ENCODE results near the gene IL21R.

Gene IL21R

DNA sequence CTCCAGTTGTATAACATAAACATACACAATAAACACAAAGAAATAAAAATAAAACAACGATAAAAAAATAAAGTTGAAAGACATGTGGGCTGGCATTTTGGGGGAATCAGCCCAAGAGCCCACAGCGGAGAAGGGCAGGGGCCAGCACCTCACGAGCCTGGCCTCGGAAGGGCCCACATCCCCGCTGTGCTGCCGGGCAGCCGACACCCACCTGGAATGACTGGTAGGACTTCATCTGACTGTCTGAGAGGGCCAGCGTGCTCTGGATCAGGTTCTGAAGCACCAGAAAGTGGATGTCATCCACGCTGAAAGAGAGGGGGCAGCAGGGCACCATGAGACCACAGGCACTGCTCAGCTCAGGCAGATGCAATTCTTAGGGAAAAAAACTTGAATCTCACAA, 74.3 kb downstream of the IL21R start:
- Histone ChIP-seq H3K36me3 (ENCODE audit: control insufficient read depth in 5 of 5, insufficient read depth in 5 of 5, low read length in 5 of 5) (peaks cover 22 to 95% (median 83%) of the 10 kb centered on the region in 5 donors), H3K4me3 (ENCODE audit: low read depth in 1 of 5, low read length in 5 of 5) (no peak overlapping the region), H3K9ac (ENCODE audit: low read length in 5 of 5) (no peak overlapping the region), H3K9me3 (ENCODE audit: control insufficient read depth in 5 of 5, low read length in 5 of 5) (no peaks in the 10 kb centered on the region), H3K27ac (ENCODE audit: low read depth, low read length) (no peak overlapping the region), H3K27me3 (ENCODE audit: control insufficient read depth in 5 of 5, insufficient read depth in 4 of 5, low read length in 5 of 5) (no peaks in the 10 kb centered on the region), H3K4me1 (ENCODE audit: control insufficient read depth in 5 of 5, insufficient read depth in 5 of 5, low read length in 5 of 5) (peaks cover 0 to under 1% (median 0%) of the 10 kb centered on the region in 5 donors)

DNA sequence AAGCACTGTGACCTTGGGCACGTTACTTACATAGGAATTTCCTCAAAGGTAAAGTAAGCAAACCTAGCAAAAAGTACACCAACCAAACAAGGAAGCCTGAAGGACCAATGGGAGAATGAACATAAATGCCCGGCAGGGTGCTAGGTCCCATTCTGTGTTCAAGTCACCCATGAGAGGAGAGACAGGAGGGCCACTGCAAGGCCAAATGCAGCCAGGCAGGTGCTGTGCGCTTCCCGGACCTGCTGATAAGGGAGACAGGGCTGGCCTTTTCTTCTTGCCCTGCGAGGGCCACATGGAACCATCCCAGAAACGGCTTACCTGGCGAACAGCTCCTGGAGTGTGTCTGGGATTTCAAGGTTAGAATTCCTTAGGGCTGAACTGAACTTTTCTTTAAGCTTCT, 78.8 kb downstream of the IL21R start:
- Histone ChIP-seq H3K9me3 (ENCODE audit: control insufficient read depth in 5 of 5, low read length in 5 of 5) (no peaks in the 10 kb centered on the region), H3K27me3 (ENCODE audit: control insufficient read depth in 5 of 5, insufficient read depth in 4 of 5, low read length in 5 of 5) (no peaks in the 10 kb centered on the region), H3K9ac (ENCODE audit: low read length in 5 of 5) (no peak overlapping the region), H3K27ac (ENCODE audit: low read depth, low read length) (no peak overlapping the region), H3K4me3 (ENCODE audit: low read depth in 1 of 5, low read length in 5 of 5) (no peak overlapping the region), H3K4me1 (ENCODE audit: control insufficient read depth in 5 of 5, insufficient read depth in 5 of 5, low read length in 5 of 5) (peaks cover 0 to 12% (median 0%) of the 10 kb centered on the region in 5 donors), H3K36me3 (ENCODE audit: control insufficient read depth in 5 of 5, insufficient read depth in 5 of 5, low read length in 5 of 5) (peaks cover 22 to 95% (median 85%) of the 10 kb centered on the region in 5 donors)

DNA sequence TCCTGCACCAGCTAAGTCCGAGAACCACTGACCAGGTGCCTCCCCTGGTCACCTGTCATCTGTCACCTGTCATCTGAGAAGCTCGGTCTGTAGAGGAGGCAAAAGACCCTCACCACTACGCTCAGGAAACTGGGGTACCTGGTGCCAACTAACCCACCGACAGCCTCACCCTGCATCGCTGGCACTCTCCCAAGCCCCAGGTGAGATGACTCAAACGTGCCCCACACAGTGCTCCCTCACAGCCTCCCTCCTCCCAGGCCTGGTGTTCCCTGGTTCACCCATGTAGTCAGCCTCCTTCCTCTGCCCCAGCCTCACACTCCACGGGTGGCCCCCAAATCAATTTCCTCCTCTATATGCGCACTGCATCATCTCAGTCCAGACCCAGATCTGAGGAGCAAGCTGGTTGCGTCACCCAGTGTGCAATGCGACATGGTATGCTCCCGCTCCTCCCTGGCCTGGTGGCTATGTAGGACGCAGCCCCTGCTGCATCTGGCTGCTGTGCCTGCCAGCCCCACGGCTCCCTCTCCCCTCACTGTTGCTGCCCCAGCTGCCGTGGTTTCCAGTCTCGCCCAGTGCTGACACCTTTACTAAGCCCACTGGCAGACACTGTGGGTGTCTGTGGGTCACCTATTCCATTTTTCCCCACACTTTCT, 79.4 kb downstream of the IL21R start:
- no peak overlapping the region for H3K4me3 ChIP-seq (ENCODE audit: low read depth in 1 of 5, low read length in 5 of 5)
- H3K9me3 ChIP-seq (ENCODE audit: control insufficient read depth in 5 of 5, low read length in 5 of 5), result no peaks in the 10 kb centered on the region
- peaks cover 0 to 12% (median 0%) of the 10 kb centered on the region in 5 donors for H3K4me1 ChIP-seq (ENCODE audit: control insufficient read depth in 5 of 5, insufficient read depth in 5 of 5, low read length in 5 of 5)
- no peak overlapping the region for H3K27ac ChIP-seq (ENCODE audit: low read depth, low read length)
- H3K36me3 ChIP-seq (ENCODE audit: control insufficient read depth in 5 of 5, insufficient read depth in 5 of 5, low read length in 5 of 5), result peaks cover 19 to 95% (median 85%) of the 10 kb centered on the region in 5 donors
- no peak overlapping the region for H3K9ac ChIP-seq (ENCODE audit: low read length in 5 of 5)
- no peaks in the 10 kb centered on the region for H3K27me3 ChIP-seq (ENCODE audit: control insufficient read depth in 5 of 5, insufficient read depth in 4 of 5, low read length in 5 of 5)

DNA sequence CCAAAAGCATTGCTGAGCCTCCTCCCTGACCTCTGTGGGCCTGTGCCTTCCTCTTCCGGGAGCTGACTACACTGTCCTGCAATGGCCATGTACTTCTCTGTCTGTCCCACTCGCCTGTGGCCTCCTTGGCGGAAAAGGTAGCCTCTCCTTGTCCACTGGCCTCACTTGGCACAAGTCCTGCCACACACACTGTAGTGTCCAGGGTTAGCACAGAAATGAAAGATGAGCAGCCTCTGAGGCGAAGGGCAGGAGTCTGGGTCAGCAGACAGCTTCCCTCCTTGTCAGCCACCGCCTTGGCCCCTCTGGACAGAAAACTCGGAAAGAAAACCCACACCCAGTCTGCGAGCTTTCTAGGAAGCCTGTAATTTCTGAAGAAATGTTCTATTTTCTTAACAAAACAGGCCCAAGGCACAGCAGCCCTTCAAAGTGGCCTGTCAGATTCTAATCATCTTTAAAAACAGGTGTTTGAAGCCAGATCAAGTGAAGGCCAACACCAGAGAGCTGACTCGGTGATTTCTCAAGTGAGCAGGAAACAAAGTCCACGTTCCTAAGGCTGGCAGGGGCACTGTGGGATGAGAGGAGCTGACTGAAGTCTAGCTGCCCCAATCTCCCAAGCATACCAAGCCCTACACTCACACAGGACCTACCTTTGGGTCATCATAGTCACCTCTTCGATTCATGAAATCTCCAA, 80.6 kb downstream of the IL21R start:
- Histone ChIP-seq H3K9me3 (ENCODE audit: control insufficient read depth in 5 of 5, low read length in 5 of 5) (no peaks in the 10 kb centered on the region), H3K4me3 (ENCODE audit: low read depth in 1 of 5, low read length in 5 of 5) (no peak overlapping the region), H3K27ac (ENCODE audit: low read depth, low read length) (no peak overlapping the region), H3K4me1 (ENCODE audit: control insufficient read depth in 5 of 5, insufficient read depth in 5 of 5, low read length in 5 of 5) (peaks cover 0 to 12% (median 0%) of the 10 kb centered on the region in 5 donors), H3K9ac (ENCODE audit: low read length in 5 of 5) (no peak overlapping the region), H3K36me3 (ENCODE audit: control insufficient read depth in 5 of 5, insufficient read depth in 5 of 5, low read length in 5 of 5) (peaks cover 16 to 95% (median 86%) of the 10 kb centered on the region in 5 donors), H3K27me3 (ENCODE audit: control insufficient read depth in 5 of 5, insufficient read depth in 4 of 5, low read length in 5 of 5) (no peaks in the 10 kb centered on the region)

DNA sequence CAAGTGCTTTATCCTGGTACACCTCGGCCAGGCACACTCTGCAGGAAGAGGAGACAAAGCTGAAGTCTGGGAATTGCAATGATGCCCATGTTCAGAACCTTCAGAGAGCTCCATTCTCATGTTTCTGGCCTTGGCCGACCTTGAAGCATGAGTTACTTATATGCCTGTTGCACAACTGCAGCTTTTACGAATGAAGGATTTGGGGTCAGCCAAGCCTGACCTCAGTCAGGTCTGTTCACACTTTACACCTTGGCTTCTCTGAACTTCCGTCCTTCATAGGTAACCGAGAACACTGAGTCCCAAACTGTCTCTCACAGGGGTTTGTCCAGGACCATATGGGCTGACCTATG, 81.1 kb downstream of the IL21R start:
- H3K9me3 ChIP-seq (ENCODE audit: control insufficient read depth in 5 of 5, low read length in 5 of 5), result no peaks in the 10 kb centered on the region
- H3K4me1 ChIP-seq (ENCODE audit: control insufficient read depth in 5 of 5, insufficient read depth in 5 of 5, low read length in 5 of 5), result peaks cover 0 to 12% (median 0%) of the 10 kb centered on the region in 5 donors
- H3K4me3 ChIP-seq (ENCODE audit: low read depth in 1 of 5, low read length in 5 of 5), result no peak overlapping the region
- peaks cover 15 to 95% (median 86%) of the 10 kb centered on the region in 5 donors for H3K36me3 ChIP-seq (ENCODE audit: control insufficient read depth in 5 of 5, insufficient read depth in 5 of 5, low read length in 5 of 5)
- no peak overlapping the region for H3K27ac ChIP-seq (ENCODE audit: low read depth, low read length)
- H3K27me3 ChIP-seq (ENCODE audit: control insufficient read depth in 5 of 5, insufficient read depth in 4 of 5, low read length in 5 of 5), result no peaks in the 10 kb centered on the region
- no peak overlapping the region for H3K9ac ChIP-seq (ENCODE audit: low read length in 5 of 5)

DNA sequence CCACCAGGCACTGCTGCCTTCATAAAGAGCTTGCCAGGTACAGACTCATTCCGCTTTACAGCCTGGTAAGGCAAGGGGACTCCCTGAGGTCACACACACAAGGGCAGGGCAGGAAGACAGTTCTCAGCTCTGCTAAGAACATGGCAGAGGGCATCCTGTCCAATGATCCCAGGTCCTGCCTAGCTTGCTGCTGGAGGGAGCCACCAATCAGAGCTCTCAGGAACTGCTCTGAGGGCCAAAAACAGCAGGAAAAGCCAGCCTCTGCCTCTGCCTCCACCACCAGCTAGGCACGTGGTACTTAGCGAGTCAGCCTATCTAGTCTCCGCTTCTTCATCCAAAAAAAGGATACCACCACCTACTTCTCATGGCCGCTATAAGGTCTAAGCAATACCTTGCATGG, 81.7 kb downstream of the IL21R start:
- H3K4me1 ChIP-seq (ENCODE audit: control insufficient read depth in 5 of 5, insufficient read depth in 5 of 5, low read length in 5 of 5), result peaks cover 0 to 12% (median 0%) of the 10 kb centered on the region in 5 donors
- H3K9ac ChIP-seq (ENCODE audit: low read length in 5 of 5), result no peak overlapping the region
- H3K27me3 ChIP-seq (ENCODE audit: control insufficient read depth in 5 of 5, insufficient read depth in 4 of 5, low read length in 5 of 5), result no peaks in the 10 kb centered on the region
- no peaks in the 10 kb centered on the region for H3K9me3 ChIP-seq (ENCODE audit: control insufficient read depth in 5 of 5, low read length in 5 of 5)
- H3K36me3 ChIP-seq (ENCODE audit: control insufficient read depth in 5 of 5, insufficient read depth in 5 of 5, low read length in 5 of 5), result peaks cover 10 to 95% (median 86%) of the 10 kb centered on the region in 5 donors
- no peak overlapping the region for H3K4me3 ChIP-seq (ENCODE audit: low read depth in 1 of 5, low read length in 5 of 5)
- H3K27ac ChIP-seq (ENCODE audit: low read depth, low read length), result no peak overlapping the region

DNA sequence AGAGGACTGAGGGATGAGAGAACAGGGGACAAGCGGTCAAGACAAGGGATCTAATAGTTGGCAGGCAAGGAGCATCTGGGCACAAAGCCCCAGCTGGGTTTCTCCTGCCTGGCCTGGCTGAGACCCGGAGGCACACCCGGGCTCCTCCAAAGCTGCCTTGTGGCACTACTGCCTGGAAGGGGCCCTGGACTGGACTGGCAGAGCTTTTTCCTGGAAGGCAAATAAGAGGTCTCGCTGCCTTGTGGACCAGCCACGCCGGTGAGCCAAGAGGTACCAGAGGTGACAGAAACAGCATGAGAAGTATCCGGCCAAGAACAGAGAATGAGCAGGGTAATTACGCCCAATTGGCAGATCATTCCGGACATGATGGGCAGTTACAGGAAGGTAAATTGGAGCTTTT, 83.2 kb downstream of the IL21R start:
- Histone ChIP-seq H3K27ac (ENCODE audit: low read depth, low read length) (no peak overlapping the region), H3K36me3 (ENCODE audit: control insufficient read depth in 5 of 5, insufficient read depth in 5 of 5, low read length in 5 of 5) (peaks cover 7 to 100% (median 98%) of the 10 kb centered on the region in 5 donors), H3K9me3 (ENCODE audit: control insufficient read depth in 5 of 5, low read length in 5 of 5) (no peaks in the 10 kb centered on the region), H3K27me3 (ENCODE audit: control insufficient read depth in 5 of 5, insufficient read depth in 4 of 5, low read length in 5 of 5) (no peaks in the 10 kb centered on the region), H3K9ac (ENCODE audit: low read length in 5 of 5) (no peak overlapping the region), H3K4me1 (ENCODE audit: control insufficient read depth in 5 of 5, insufficient read depth in 5 of 5, low read length in 5 of 5) (peaks cover 0 to 12% (median 0%) of the 10 kb centered on the region in 5 donors), H3K4me3 (ENCODE audit: low read depth in 1 of 5, low read length in 5 of 5) (no peak overlapping the region)

DNA sequence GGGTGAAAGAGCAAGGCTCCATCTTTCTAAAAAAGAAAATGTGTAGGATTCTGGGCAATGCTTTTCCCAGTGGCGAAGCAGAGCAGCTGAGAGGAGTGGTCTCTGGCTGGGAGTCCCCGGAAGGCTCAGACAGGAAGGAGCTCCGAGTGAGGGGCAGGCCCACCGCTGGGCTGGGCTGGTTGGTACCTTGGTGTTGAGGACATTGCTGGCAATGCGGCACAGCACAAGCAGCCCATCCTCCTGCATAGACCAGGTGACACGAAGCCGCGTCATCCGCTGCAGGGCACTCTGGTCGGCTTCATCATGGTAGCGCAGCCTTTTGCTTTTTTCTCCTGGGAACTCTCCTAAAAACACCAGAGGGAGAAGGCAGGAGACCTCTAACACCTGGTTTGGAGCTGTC, 83.8 kb downstream of the IL21R start:
- Histone ChIP-seq H3K9ac (ENCODE audit: low read length in 5 of 5) (no peak overlapping the region), H3K36me3 (ENCODE audit: control insufficient read depth in 5 of 5, insufficient read depth in 5 of 5, low read length in 5 of 5) (peaks cover 6 to 100% (median 96%) of the 10 kb centered on the region in 5 donors)

DNA sequence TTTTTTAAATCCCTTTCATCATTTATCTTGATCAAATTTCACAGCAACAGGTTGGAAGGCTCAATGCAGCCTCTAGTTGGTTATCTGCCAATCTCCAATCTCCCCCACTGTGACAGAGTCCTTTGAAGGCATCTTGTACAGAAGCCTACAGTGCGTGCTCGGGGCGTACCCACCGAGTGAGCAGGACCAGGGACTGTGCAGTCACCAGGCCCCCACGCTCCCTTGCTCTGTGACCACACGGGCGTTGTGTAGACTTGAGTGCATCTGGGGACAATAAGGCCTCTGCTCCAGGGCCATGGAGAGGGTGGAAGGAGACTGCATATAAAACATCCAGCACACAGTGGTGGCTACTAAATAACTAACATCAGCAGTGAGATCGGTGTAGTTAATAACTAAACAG, 84.4 kb downstream of the IL21R start:
- H3K9ac ChIP-seq (ENCODE audit: low read length in 5 of 5), result no peak overlapping the region
- H3K9me3 ChIP-seq (ENCODE audit: control insufficient read depth in 5 of 5, low read length in 5 of 5), result no peaks in the 10 kb centered on the region
- H3K27me3 ChIP-seq (ENCODE audit: control insufficient read depth in 5 of 5, insufficient read depth in 4 of 5, low read length in 5 of 5), result no peaks in the 10 kb centered on the region
- no peak overlapping the region for H3K4me3 ChIP-seq (ENCODE audit: low read depth in 1 of 5, low read length in 5 of 5)
- H3K4me1 ChIP-seq (ENCODE audit: control insufficient read depth in 5 of 5, insufficient read depth in 5 of 5, low read length in 5 of 5), result peaks cover 0 to 12% (median 2%) of the 10 kb centered on the region in 5 donors
- H3K36me3 ChIP-seq (ENCODE audit: control insufficient read depth in 5 of 5, insufficient read depth in 5 of 5, low read length in 5 of 5), result peaks cover 9 to 100% (median 96%) of the 10 kb centered on the region in 5 donors
- no peak overlapping the region for H3K27ac ChIP-seq (ENCODE audit: low read depth, low read length)

More for the DNA sequence above, 83.8 kb downstream of the IL21R start:
- Histone ChIP-seq H3K9me3 (ENCODE audit: control insufficient read depth in 5 of 5, low read length in 5 of 5) (no peaks in the 10 kb centered on the region), H3K27ac (ENCODE audit: low read depth, low read length) (no peak overlapping the region), H3K4me3 (ENCODE audit: low read depth in 1 of 5, low read length in 5 of 5) (no peak overlapping the region), H3K27me3 (ENCODE audit: control insufficient read depth in 5 of 5, insufficient read depth in 4 of 5, low read length in 5 of 5) (no peaks in the 10 kb centered on the region), H3K4me1 (ENCODE audit: control insufficient read depth in 5 of 5, insufficient read depth in 5 of 5, low read length in 5 of 5) (peaks cover 0 to 12% (median 0%) of the 10 kb centered on the region in 5 donors)

DNA sequence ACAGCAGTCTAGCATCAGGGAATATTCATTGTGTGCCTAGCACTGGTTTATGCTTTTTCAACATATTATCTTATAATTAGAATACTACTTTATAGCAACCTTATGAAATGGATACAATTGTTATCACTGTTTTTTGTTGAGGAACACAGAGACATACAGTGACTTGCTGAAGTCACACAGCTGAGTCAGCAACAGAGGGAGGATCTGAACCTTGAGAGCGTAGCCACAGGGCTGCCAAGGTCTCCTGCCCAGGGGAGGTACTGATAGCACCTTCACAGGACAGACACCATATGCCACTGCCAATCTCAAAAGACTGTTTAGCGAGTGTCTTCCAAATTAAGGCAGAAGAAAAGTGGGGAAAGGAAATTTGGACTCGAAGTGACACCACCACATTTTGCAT, 84.8 kb downstream of the IL21R start:
- no peaks in the 10 kb centered on the region for H3K9me3 ChIP-seq (ENCODE audit: control insufficient read depth in 5 of 5, low read length in 5 of 5)
- H3K9ac ChIP-seq (ENCODE audit: low read length in 5 of 5), result no peak overlapping the region
- peaks cover 0 to 12% (median 6%) of the 10 kb centered on the region in 5 donors for H3K4me1 ChIP-seq (ENCODE audit: control insufficient read depth in 5 of 5, insufficient read depth in 5 of 5, low read length in 5 of 5)
- peaks cover 9 to 100% (median 96%) of the 10 kb centered on the region in 5 donors for H3K36me3 ChIP-seq (ENCODE audit: control insufficient read depth in 5 of 5, insufficient read depth in 5 of 5, low read length in 5 of 5)
- H3K4me3 ChIP-seq (ENCODE audit: low read depth in 1 of 5, low read length in 5 of 5), result no peak overlapping the region
- no peak overlapping the region for H3K27ac ChIP-seq (ENCODE audit: low read depth, low read length)
- H3K27me3 ChIP-seq (ENCODE audit: control insufficient read depth in 5 of 5, insufficient read depth in 4 of 5, low read length in 5 of 5), result no peaks in the 10 kb centered on the region

Measured in subcutaneous abdominal adipose tissue (tissue), 5 donors.